Keratinocyte (primary cell): Measurements from ENCODE around the gene IDE.

ENCODE experiments used
- CTCF ChIP-seq, 3 experiments: IDR thresholded peaks in 1 of 3; conservative IDR thresholded peaks in 1 of 3; optimal IDR thresholded peaks in 1 of 3; 2 replicates in 2 of 3; 3 replicates in 1 of 3; pipeline versions ENCODE3 to v1.5.1; 2011; ENCODE audit warnings: low read length in 3 of 3, mild to moderate bottlenecking in 3 of 3, moderate library complexity in 2 of 3, control low read depth in 1 of 3, inconsistent platforms in 1 of 3; ENCODE audit not compliant: insufficient read depth in 2 of 3; ENCODE audit errors: extremely low read depth in 1 of 3
- EZH2 ChIP-seq: IDR thresholded peaks from one replicate; pipeline ENCODE4 v1.6.1; 2012; ENCODE audit warnings: inconsistent platforms, mild to moderate bottlenecking, low read length, moderate library complexity

- TF ChIP-seq CTCF (optimal IDR thresholded peaks at IDR 0.05 in 1 of 3, IDR thresholded peaks at IDR 0.05 in 1 of 3, conservative IDR thresholded peaks at IDR 0.05 in 1 of 3; ENCODE audit: extremely low read depth in 1 of 3, insufficient read depth in 2 of 3, low read length in 3 of 3) (no peak), EZH2 (no peak)
These were observed 67.6 kb downstream of the IDE start for GRCh38 chr10:92506336-92506735.
